Stimulated activated CD4-positive, alpha-beta T cell treated with anti-CD3 and anti-CD28 coated beads, Interleukin-1b, Interleukin-23, amount 100 ng/mL, for 24 hours (primary cell): Measurements from ENCODE around the gene LRIG1.

Experiments used
- DNase-seq, 4 experiments: peaks; one replicate each; pipeline ENCODE4 v3.0.0-alpha.2; 2020; ENCODE audit warnings: low read depth in 4 of 4, low spot score in 1 of 4

LRIG1 gene

DNA sequence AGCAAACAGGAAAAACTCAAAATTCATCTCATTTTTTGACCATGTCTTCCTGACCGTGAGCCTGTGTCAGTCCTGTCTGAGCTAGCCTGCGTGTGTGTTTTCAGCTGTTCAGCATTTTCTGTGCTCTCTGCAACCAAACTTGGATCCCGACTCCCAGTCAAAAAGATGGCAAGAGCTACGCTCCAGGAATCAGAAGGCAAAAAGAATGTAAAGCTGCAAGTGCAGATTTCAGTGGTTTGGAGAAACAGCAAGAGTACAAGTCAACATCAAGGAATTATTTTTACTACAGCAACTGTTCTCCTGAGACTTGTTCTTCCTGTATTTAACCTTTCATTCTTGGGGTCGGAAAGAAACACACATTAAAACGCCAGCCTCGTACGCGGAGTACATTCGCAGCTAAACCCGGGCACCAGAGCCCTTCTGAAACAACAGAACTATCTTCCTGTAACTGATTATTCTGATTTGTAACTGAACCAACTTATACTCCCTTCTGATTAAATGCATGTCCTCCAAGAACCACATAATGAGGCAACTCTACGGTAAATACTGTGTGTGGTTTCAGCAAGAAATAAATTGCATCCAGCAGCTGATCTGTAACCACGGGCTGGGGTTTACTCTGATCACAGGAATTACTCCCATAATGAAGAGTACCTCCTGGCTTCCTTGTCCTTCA lies 107.4 kb downstream of the LRIG1 start:
- DNase-seq: no peak

GRCh38 chr3:66392966-66393332 lies 107.9 kb downstream of the LRIG1 start:
- no peak for DNase-seq

DNA sequence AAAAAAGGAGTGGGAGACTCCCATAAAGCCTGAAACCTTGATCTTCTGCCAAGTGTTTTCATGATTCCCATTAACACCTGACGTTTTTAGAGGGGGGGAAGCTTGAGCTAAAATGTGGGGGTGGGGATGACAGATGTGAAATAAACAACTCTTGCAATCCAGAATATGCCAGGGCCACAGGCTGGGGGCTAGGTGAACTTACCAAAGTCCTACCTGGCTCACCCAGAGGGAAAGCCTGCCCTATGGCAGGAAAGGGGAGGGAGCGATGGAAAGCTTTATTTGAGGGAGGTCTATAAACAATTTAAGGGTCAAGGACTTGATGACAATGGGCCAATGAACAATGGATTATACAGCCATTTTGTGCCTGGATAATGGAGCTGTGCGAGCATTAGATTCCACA lies 108.3 kb downstream of the LRIG1 start:
- no peak for DNase-seq

- DNase-seq: no peak
Observed at GRCh38 chr3:66390013-66390412, 110.8 kb downstream of the LRIG1 start.

GRCh38 chr3:66386925-66387650 lies 113.7 kb downstream of the LRIG1 start:
- no peak for DNase-seq

- DNase-seq: no peak
Observed at GRCh38 chr3:66386011-66386924, 114.6 kb downstream of the LRIG1 start.

DNA sequence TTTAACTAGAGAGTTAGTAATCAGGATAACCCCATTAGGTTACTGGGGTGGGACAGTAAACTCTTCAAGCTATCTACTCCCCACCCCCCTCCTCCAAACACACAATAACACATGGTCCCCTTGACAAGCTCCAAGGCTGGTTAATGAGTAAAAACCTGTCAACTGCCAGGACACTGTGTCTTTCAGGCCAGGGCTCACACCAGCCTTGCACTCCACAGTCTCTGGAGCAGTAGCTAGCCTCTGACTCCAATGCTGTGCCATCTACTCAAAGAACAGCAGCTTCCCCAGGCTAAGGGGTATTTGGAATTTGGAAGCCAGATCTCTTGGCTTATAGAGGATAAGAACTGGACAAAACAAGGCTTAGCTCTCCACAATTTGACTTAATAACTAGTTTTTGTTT lies 115.8 kb downstream of the LRIG1 start:
- no peak for DNase-seq

- DNase-seq: no peak
Observed at GRCh38 chr3:66383998-66384745, 116.7 kb downstream of the LRIG1 start.

- no peak for DNase-seq
Observed at GRCh38 chr3:66383023-66383422, 117.8 kb downstream of the LRIG1 start.

GRCh38 chr3:66382142-66382541 lies 118.7 kb downstream of the LRIG1 start:
- DNase-seq: no peak

DNA sequence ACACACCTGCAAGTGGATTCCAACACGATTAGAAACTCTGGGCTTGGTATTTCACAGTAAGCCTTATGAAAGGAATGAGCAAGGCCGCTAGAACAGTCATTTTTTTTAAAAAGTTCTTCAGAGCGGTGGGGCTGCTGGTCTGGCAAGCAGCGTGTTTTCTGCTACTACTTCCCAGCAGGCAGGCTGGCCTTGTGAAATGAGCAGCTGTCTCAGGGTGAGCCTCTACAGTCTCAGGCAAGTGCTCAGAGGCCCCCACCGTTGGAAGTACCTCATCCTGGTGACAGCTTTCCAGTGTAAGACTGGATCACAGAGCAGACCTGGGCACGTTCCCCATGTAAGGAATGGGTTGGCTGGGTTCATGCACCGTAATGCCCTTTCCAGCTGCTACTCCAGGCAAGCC lies 119.2 kb downstream of the LRIG1 start:
- no peak for DNase-seq

DNA sequence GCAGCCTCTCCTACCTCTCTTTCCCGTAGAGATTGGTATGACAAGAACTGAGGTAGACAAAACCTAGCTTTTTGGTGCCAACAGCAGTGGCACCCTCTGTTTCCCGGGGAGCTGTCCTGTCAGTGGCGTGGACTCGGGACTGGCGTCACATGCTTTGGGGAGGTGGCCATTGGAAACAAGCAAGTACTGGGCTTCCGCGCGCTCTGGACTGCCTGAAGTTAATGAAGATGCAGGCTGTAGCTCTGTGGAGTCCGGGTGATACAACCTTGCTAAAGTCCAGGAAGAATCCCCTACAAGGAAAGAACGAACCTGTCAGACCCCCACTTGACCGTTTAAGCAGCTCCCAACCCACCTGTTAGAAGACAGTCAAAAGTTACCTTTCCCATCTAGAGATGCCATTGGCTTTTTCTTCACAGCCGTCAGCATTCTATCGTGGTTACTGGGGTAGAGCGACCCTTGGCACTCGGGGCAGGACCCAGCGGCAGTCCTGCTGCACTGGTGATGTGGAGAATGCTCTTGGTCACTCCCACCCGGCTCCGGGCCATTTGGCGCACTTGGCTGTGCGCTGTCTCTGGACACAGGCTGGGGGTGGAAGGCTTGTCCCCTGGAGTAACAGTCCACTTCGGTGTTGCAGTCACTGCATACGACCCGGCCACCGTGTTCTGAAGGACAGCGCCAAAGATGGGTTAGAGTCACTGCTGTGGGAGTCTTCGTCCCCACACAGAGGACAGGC lies 120.5 kb downstream of the LRIG1 start:
- no peak for DNase-seq

DNA sequence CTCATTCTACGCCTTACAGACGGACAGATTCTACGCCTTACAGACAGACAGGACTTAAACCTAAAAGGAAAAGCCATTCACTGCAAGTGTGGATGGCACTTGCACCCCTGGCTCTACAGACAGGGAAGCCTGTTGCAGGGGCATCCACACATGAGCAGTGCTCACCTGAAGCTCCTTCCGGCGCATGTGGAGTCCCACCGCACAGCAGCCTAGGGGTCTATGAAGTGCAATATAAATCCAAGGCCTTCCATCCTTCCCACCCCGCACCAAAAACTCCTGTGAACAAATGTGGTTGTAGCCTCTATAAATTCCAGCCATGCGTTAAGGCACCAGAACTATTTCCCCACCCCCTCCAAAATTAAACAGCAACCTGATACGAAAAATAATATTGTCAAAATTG lies 121.3 kb downstream of the LRIG1 start:
- DNase-seq: no peak

DNA sequence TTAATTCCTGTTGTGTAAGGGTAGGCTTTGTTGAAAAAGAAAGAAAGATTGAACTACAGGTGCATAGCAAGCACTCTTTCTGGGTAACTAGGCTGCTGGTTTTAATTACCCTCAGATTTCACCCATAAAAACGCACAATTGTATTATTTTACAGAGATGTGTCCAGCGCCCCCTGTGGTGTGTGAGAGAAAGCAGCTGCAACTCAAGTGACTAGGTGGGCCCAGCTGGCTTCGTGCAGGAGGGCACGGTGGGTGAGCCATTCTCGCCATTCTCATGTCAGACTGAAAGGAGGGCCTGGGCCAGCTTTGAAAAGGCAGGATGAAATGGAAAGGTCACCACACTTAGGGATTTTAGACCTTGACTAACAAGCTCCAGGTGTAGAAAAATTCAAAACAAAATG lies 122.6 kb downstream of the LRIG1 start:
- DNase-seq: peak in 1 of 4 experiments; percentile 10

DNA sequence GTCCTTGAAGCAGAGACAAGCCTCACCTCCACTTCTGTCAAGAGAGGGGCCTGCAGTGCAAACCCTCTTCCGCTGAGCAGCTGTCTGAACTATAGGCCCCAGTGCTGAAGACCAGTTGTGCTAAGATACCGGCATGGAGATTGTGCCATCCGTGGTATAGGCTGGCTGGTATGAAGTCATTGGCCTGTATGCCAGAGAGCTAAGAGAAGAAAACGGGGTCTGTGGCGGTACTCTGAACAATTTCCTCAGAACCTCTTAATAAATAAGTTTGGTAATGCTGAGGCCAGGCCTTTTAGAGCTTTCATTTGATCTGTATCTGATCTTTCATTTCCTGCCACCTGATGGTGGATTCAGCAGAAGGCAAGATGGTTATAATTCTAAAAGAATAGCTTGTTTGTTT lies 123.0 kb downstream of the LRIG1 start:
- DNase-seq: no peak

GRCh38 chr3:66376568-66376967 lies 124.3 kb downstream of the LRIG1 start:
- no peak for DNase-seq

GRCh38 chr3:66372681-66373350 lies 128.0 kb downstream of the LRIG1 start:
- DNase-seq: no peak

DNA sequence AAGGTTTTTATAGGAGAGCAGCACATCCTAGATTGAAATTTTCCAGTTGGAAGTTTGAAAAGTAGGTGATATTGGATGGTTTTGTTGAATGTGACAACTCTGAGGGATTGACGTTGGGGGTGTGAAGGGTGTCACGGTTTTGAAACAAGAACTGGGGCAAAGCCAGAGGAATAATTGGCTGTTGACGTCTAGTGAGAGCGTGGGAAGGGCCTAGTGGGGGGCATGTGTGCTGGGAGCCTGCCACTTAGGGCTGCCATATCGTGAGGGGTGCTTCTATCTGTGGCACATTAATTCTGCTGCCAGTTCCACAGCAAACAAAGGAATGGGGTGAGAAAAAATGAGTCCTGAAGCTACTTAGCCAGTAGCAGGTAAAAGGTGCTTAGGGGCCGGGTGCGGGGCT lies 129.4 kb downstream of the LRIG1 start:
- no peak for DNase-seq

DNA sequence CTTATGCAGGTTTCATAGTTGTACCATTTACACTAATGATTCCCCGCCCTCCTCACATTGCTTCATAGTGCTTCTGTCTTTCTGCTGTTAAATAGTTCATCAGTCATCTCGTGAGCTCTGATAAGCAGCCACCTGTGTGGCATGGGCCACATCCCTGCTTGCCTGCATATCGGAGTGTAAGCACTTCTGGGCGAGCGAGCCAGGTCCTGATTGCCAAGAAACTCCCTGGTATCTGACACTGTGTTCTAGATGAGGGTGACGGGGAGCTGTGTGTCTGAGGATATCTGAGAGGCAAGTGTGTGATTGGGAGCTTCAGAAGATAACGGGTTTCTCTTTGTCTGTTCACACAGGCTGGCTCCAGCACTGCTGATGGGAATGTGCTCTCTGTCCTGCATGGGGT lies 130.6 kb downstream of the LRIG1 start:
- DNase-seq: no peak

DNA sequence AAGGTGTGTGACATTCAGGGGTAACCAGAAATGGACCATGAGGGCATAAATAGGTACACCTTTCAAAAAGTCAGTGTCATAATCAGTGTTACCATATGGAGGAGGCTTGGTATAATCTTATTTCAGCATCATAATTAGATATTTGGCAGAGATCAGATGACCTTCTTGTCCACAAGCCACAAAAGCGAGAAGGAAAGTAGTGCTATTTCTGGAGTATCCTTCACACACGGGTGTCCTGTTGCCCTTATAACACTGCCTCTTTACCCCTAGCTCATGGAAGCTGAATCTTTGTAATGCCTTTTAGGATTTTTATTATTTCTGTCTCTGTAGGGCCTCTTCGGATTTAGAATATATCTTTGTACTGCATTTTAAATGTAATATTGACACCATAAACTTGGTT lies 132.8 kb downstream of the LRIG1 start:
- no peak for DNase-seq
